KMS-11 (cell line): ENCODE data around the gene MARK2.

Source experiments
- H2AFZ ChIP-seq: fragments of 200-600 bp; sonication (generic); 2 replicates; pipeline ENCODE4 v1.6.1; 2016; ENCODE audit warnings: antibody characterized with exemption, mixed run types, low read depth
- H3K27ac ChIP-seq: fragments of 200-600 bp; sonication (generic); 2 replicates; pipeline ENCODE4 v1.6.1; 2016; ENCODE audit warnings: mild to moderate bottlenecking, mixed run types
- H3K27me3 ChIP-seq: fragments of 200-600 bp; sonication (generic); 2 replicates; pipeline ENCODE4 v1.6.1; 2017; ENCODE audit warnings: mild to moderate bottlenecking, low read depth, mixed run types, moderate library complexity; ENCODE audit not compliant: insufficient read depth
- H3K36me3 ChIP-seq: fragments of 200-600 bp; sonication (generic); 2 replicates; pipeline ENCODE4 v1.6.1; 2017; ENCODE audit warnings: mild to moderate bottlenecking, mixed run types; ENCODE audit not compliant: insufficient read depth
- H3K4me1 ChIP-seq: fragments of 200-600 bp; sonication (generic); 2 replicates; pipeline ENCODE4 v1.6.1; 2016; ENCODE audit warnings: mild to moderate bottlenecking, low read depth, mixed run types; ENCODE audit not compliant: poor library complexity, severe bottlenecking
- H3K4me2 ChIP-seq: fragments of 200-600 bp; sonication (generic); 2 replicates; pipeline ENCODE4 v1.7.0; 2016; ENCODE audit warnings: mild to moderate bottlenecking, mixed run types
- H3K4me3 ChIP-seq: fragments of 200-600 bp; sonication (generic); IDR thresholded peaks from 2 replicates; pipeline ENCODE4 v1.6.1; 2017; ENCODE audit warnings: low read depth, low read length, mixed read lengths; ENCODE audit not compliant: insufficient read depth
- H3K79me2 ChIP-seq: fragments of 200-600 bp; sonication (generic); 2 replicates; pipeline ENCODE4 v1.6.1; 2016; ENCODE audit warnings: low read depth, mixed run types; ENCODE audit not compliant: insufficient read depth
- H3K9ac ChIP-seq: fragments of 200-600 bp; sonication (generic); 2 replicates; pipeline ENCODE4 v1.6.1; 2016; ENCODE audit warnings: mild to moderate bottlenecking, mixed run types
- H4K20me1 ChIP-seq: fragments of 200-600 bp; sonication (generic); 2 replicates; pipeline ENCODE4 v1.6.1; 2016; ENCODE audit warnings: mild to moderate bottlenecking, mixed run types; ENCODE audit not compliant: insufficient read depth
- TF ChIP-seq, protein P1 (sequence below): fragments of 200-600 bp; sonication (generic); conservative IDR thresholded peaks from 2 replicates; pipeline ENCODE4 v1.6.1; 2017; ENCODE audit warnings: low read depth, mild to moderate bottlenecking, antibody characterized with exemption, low read length, moderate library complexity, mixed read lengths

MARK2 gene

DNA sequence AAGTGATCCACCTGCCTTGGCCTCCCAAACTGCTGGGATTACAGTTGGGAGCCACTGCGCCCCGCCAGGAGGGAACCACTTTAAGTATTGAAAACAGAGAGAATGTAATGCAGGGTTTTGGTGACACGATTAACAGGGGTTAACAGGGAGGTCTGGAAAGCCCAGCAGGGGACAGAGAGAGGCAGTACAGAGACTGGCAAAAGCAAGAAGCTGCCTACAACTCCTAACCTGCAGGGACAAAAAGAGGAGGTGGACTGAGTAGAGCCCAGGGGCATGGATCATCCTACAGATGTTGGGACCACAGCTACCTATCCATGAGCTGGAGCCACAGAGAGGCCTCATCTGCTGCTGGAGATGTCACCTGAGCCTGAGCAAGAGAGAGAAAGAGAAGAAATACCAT is 27.4 kb upstream of the MARK2 start:
- Histone ChIP-seq H3K9ac (no peak overlapping the region), H3K4me3 (no peak overlapping the region), H3K4me2 (no peak overlapping the region), H3K27ac (no peak overlapping the region), H4K20me1 (peaks cover 11% of the 10 kb centered on the region), H3K27me3 (no peaks in the 10 kb centered on the region), H2AFZ (no peak overlapping the region), H3K36me3 (no peaks in the 10 kb centered on the region), H3K79me2 (peaks cover 30% of the 10 kb centered on the region), H3K4me1 (peaks cover 24% of the 10 kb centered on the region)
- TF ChIP-seq, protein P1, sequence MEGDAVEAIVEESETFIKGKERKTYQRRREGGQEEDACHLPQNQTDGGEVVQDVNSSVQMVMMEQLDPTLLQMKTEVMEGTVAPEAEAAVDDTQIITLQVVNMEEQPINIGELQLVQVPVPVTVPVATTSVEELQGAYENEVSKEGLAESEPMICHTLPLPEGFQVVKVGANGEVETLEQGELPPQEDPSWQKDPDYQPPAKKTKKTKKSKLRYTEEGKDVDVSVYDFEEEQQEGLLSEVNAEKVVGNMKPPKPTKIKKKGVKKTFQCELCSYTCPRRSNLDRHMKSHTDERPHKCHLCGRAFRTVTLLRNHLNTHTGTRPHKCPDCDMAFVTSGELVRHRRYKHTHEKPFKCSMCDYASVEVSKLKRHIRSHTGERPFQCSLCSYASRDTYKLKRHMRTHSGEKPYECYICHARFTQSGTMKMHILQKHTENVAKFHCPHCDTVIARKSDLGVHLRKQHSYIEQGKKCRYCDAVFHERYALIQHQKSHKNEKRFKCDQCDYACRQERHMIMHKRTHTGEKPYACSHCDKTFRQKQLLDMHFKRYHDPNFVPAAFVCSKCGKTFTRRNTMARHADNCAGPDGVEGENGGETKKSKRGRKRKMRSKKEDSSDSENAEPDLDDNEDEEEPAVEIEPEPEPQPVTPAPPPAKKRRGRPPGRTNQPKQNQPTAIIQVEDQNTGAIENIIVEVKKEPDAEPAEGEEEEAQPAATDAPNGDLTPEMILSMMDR, result no peak

DNA sequence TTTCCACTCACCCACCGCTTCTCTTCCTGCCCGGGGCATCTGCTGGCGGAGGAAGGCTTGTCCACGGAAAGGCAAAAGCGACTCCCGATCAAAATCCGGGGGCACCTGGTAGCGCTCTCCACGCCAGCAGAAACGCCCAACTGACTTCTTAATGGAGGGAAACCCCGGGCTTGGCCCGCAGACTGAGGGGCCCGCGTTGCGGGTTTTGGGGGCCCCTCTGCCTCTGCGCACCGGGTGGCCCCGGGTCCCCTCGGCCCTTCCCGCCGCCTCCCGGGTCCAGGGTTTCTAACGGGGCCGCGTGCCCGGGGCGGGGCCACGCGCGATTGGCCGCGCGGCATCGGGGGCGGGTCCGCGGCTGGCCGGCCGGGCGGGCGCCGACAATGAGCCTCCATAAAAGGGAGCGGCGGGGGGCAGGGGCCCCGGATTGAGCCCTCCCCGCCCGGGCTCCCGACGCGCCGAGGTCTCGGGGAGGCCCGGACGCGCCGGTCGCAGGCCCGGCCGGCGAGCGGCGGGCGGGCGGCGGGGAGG is 25.8 kb upstream of the MARK2 start, which contains the start of gene SPINDOC:
SPINDOC (plus strand) TSS at position 422 of the 528 bp plus-strand sequence. CDS start 231 bp downstream, outside the sequence.
- Histone ChIP-seq H3K4me3 (no peak within 1 kb of the TSS), H3K79me2 (peaks cover 42% of the 10 kb centered on the region), H3K27me3 (no peaks in the 10 kb centered on the region), H3K4me2 (peak within 1 kb of the TSS; percentile 98), H2AFZ (peak within 1 kb of the TSS; percentile 93), H3K4me1 (peaks cover 24% of the 10 kb centered on the region), H3K27ac (no peak within 1 kb of the TSS), H4K20me1 (peaks cover 11% of the 10 kb centered on the region), H3K36me3 (no peaks in the 10 kb centered on the region), H3K9ac (peak within 1 kb of the TSS; percentile 46; the same call in 1 of the 2 replicates)
- TF ChIP-seq, protein P1, result no peak

DNA sequence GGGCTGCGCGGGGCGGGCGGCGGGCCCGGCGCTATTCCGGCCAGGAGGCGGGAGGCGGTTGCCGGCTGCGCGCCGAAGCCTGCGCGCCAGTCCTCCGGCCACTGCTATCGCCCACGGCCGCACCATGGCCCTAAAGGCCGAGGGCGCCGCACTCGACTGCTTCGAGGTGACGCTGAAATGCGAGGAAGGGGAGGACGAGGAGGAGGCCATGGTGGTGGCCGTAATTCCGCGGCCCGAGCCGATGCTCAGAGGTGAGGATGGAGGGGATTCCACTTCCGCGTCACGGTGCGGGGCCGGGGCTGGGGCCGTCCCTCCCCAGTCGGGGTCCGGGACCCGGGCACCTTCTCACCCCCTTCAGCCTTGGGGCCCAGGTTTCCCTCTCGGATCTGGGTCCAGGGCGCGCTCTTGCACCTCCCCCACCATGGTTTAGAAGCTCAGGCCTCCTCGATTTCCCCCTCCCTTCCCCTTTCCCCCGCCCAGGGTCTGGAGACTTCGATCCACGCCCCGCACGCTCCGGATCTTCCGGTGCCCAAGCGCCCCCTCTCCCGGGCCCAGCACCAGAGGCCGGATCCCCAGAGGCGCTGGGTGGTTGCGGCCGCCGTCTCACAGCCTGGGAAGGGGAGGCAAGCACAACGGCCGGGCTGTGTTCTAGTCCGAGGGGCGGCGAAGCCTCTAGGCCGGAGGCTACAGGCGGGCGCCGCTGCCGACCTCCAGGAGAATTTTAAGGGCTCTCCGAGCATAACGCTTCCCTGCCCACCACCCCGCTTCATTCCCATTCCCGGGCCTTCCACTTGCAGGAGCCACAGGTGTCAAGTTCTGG is 25.1 kb upstream of the MARK2 start:
- Histone ChIP-seq H3K36me3 (no peaks in the 10 kb centered on the region), H3K27me3 (no peaks in the 10 kb centered on the region), H3K27ac (no peak overlapping the region), H3K4me1 (peaks cover 24% of the 10 kb centered on the region), H3K4me3 (no peak overlapping the region), H3K9ac (peak overlapping the region; percentile 46; the same call in 1 of the 2 replicates), H3K4me2 (peak overlapping the region; percentile 98), H2AFZ (peak overlapping the region; percentile 61; the same call in 1 of the 2 replicates), H4K20me1 (peaks cover 11% of the 10 kb centered on the region), H3K79me2 (peaks cover 42% of the 10 kb centered on the region)
- TF ChIP-seq, protein P1, result no peak

DNA sequence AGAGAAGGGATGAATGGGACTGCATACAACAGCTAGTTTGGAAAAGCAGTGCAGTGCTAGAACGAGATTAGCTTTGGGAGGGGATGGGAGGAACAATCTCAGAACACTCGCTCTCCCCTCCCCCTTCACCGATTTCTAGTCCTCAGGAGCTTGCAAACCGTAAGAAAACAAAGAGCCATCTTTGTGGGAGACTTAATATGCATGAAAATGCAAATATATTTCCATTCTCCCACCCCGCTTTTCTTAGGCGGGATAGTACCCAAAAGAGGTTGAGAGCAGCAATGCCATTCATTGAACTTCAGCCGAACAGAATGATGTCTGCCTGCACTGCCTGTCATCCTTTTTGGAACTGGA is 24.6 kb upstream of the MARK2 start:
- H3K4me3 ChIP-seq, result no peak overlapping the region
- peak overlapping the region; percentile 46; the same call in 1 of the 2 replicates for H3K9ac ChIP-seq
- peaks cover 42% of the 10 kb centered on the region for H3K79me2 ChIP-seq
- TF ChIP-seq, protein P1, result no peak
- H3K4me2 ChIP-seq, result peak overlapping the region; percentile 98
- H3K4me1 ChIP-seq, result peaks cover 24% of the 10 kb centered on the region
- no peaks in the 10 kb centered on the region for H3K36me3 ChIP-seq
- no peaks in the 10 kb centered on the region for H3K27me3 ChIP-seq
- H2AFZ ChIP-seq, result peak overlapping the region; percentile 61; the same call in 1 of the 2 replicates
- H4K20me1 ChIP-seq, result peaks cover 11% of the 10 kb centered on the region
- no peak overlapping the region for H3K27ac ChIP-seq
